ENCODE measurements around the gene ADGRG6.

DNA sequence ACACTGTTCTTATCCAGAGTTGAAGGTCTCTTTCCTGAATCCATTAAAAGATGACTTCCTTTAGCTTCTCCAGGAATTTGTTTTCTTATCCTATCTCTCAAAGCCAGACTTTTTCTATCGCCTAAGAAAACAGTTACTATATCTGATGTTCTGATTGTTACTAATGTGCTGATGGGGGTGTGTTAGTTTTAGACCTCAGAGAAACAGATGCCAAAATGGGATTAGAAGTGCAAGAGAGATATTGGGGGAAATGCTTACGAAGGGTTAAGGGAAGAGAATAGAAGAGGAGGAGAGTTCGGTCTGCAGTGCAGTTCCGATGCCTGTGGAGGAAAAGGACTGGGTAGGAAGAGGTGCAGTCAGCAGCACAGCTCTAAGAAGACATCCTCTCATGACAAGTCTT, 35.7 kb upstream of the ADGRG6 start:
- TF ChIP-seq POLR2A (IDR thresholded peaks at IDR 0.05; ENCODE audit: low read length) = no peak
- TF ChIP-seq GATA1 (IDR thresholded peaks at IDR 0.05; ENCODE audit: low read depth, low read length) = no peak
